Raji (cell line): ENCODE data around the gene SRF.

ENCODE experiments used
- POLR2A ChIP-seq: IDR thresholded peaks from 2 replicates; pipeline ENCODE4 v1.6.1; 2011; ENCODE audit warnings: low read depth, low read length, control low read depth; ENCODE audit not compliant: insufficient read depth

SRF gene

DNA sequence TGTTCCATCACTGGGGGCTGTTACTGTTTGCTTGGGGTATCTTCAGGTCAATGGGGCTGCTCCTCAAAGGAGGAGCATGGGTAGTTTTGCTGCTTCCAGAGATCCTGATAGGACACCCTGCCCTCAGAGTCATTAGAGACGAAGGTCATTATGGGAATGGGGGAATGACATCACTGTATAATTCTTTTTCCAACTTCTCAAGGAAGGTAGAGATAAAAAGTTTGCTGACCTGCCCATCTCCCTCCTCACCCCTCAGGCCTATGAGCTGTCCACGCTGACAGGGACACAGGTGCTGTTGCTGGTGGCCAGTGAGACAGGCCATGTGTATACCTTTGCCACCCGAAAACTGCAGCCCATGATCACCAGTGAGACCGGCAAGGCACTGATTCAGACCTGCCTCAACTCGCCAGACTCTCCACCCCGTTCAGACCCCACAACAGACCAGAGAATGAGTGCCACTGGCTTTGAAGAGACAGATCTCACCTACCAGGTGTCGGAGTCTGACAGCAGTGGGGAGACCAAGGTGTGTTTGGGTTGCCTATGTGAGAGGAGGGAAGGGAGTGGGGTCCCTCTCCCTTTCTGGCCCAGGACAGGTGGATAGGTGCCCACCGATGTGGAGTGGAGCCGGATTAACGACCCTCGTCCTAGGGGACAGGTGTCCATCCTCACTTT is 2.7 kb downstream of the SRF start:
- TF ChIP-seq POLR2A, result no peak

DNA sequence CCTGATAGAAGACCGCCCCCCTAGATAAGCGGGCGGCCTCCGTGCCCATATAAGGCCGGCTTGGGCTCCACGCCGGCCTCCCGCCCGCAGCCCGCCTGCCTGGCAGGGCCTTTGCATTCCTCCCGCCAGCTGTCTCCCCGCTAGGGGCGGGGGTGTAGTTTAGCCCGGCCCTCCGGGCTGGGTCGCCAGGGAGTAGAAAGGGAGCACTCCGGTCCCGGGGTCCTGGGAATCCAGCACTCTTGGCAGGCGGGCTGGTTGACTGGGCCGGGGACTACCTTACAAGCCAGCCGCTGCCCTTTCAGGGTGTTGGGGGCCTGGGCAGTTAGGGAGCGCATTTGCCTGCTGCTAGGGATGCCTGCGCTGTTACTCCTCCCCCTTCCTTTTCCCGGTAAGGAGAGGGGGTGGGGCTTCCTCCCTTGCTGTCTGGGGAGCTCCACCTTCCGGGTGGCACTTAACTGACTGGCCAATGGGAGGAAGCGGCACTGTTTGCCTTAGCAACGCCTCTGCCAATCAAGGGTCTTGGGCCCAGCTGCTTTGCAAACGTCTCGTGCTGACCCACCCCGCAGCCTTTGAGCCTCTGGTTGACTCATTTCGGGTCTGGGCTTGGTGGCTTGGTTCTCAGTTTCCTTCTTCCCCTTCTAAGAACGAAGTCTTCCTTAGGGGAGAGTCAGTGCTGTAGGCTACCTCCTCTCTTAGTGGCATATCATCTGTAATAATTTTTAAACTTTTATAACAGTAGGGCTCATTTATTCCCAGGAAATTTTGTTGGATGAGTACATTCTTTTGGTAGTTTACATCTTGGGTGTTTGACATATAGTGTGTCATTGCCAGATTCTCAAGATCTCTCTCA is 3.4 kb downstream of the SRF start:
- peak; percentile 35; the same call in 1 of the 2 replicates for TF ChIP-seq POLR2A

DNA sequence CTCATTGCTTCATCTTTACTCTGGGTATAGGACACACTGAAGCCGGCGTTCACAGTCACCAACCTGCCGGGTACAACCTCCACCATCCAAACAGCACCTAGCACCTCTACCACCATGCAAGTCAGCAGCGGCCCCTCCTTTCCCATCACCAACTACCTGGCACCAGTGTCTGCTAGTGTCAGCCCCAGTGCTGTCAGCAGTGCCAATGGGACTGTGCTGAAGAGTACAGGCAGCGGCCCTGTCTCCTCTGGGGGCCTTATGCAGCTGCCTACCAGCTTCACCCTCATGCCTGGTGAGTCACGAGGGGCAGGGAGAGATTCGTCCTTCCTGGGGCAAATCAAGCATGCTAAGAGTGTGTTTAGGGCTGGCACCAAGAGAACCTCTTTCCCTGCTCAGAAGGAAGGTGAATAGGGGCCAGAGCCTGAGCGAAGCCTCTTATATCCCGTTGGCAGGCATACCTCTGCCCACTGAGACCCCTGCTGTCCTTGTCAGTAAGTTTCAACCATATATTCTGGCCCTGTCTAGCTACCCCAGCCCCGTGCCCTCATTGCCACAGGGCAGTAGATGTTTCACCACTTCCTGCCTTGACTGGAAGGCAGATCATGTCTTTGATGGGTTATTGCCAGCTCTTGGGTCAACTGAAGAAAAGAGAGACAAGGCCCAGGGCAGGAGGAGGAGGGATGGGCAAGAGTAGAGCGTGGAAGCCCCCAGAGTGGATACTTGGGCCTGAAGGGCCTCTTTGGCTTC is 4.8 kb downstream of the SRF start:
- no peak for TF ChIP-seq POLR2A

DNA sequence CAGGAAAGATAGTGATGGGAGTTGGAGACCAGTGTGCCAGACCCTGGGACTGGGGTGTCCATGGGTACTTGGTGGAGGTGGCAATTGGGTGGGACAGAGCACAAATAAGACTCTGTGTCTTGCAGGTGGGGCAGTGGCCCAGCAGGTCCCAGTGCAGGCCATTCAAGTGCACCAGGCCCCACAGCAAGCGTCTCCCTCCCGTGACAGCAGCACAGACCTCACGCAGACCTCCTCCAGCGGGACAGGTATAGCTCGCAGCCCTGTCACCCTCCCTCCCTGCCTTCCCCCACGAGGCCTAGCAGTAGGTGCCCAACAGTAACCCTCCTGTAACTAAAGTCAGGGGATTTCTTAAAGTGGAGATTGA is 5.3 kb downstream of the SRF start:
- TF ChIP-seq POLR2A, result no peak

DNA sequence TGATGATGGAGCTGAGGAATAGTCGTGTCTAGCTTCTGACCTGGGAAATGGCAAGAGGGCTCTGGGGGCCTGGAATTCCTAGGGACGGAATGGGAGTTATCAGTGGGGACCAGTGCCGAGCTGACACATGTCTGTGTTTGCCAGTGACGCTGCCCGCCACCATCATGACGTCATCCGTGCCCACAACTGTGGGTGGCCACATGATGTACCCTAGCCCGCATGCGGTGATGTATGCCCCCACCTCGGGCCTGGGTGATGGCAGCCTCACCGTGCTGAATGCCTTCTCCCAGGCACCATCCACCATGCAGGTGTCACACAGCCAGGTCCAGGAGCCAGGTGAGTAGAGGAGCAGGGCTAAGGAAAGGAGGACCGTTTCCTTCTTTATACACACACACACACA is 7.1 kb downstream of the SRF start:
- no peak for TF ChIP-seq POLR2A

DNA sequence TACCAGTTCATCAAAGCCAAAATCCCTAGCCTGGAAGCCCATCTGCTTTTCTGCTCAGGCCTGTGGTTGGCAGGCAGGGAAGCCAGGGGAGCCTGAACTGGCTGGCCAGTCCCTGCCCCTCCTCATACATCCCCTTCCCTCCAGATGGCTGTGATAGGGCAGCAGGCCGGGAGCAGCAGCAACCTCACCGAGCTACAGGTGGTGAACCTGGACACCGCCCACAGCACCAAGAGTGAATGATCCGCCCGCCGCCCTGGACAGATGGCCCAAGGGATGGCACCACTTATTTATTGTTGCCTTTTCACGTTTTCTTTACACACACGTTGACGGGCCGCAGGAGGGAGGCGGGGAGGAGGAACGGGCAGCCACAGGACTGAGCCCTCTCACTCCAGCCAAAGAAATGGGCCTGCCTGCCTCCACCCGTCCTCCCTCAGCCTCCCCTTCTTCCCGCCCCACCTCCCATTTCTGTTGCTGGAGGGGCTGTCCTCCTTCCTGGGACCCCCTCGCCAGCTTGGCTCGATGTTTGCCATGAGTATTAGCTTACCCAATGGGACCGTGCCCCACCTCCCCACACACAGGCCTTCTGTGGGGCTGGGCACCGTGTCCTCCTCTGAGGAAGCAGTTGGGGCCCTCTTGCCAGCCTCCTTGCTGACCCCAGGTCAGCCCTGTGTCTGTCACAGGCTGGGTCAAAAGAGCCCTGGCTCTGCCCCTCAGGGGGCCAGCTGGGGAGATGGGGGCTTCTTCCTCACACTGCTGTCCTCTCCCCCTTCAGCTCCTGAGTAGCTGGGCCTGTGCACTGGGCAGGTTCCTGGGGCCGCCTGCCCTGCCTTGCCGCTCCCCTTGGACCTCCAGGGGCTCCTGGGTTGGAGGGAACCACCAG is 8.1 kb downstream of the SRF start:
- TF ChIP-seq POLR2A, result no peak

DNA sequence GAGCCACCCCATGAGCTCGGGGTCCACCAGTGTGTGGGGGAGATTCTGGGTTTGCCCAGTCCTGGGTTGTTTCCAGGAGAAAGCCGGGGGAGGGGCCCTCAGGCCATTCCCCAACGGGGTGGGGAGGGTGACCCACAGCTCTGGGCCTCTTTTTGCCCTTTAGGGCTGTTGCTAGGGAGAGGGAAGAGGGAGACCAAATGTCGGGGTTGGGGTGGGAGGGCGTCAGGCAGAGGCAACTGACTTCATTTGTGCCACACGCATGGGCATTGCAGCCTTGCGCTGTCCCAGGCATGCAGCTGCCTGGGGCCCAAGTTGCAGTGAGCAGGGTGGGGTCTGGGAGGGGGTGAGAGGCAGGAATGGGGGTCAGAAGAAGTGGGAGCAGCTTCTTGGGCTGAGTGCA is 9.0 kb downstream of the SRF start:
- TF ChIP-seq POLR2A, result no peak

DNA sequence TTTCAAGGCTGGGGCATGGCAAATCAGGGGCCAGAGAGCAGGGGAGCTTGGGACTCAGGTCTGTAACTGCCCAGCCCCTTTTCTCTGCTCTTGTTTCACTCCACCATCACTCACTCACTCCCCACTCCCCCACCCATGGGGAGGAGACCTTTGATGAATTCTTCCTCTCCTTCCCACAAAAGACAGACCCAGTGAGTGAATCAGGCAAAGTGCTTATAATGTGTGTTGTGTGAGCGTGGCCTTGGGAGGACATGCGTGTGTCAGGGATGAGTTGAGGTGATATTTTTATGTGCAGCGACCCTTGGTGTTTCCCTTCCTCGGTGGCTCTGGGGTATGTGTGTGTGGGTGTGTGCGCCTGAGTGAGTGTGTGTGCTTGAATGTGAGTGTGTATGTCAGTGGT is 9.9 kb downstream of the SRF start:
- no peak for TF ChIP-seq POLR2A

DNA sequence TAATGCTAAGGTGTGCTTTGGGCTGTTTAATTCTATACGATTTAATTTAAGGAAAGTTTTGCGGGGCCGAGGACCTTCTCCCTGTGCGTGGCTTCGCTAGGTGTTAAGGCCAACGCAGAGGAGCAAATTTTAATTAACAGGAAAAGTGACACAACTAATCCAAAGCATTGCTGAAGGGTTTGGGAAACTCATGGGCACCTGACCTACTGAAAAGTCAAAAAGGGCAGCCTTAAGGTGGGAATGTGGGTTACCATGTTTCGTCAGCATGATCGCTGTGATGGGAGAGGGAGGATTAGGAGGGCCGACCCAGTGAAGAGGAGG is 10.5 kb downstream of the SRF start:
- no peak for TF ChIP-seq POLR2A

DNA sequence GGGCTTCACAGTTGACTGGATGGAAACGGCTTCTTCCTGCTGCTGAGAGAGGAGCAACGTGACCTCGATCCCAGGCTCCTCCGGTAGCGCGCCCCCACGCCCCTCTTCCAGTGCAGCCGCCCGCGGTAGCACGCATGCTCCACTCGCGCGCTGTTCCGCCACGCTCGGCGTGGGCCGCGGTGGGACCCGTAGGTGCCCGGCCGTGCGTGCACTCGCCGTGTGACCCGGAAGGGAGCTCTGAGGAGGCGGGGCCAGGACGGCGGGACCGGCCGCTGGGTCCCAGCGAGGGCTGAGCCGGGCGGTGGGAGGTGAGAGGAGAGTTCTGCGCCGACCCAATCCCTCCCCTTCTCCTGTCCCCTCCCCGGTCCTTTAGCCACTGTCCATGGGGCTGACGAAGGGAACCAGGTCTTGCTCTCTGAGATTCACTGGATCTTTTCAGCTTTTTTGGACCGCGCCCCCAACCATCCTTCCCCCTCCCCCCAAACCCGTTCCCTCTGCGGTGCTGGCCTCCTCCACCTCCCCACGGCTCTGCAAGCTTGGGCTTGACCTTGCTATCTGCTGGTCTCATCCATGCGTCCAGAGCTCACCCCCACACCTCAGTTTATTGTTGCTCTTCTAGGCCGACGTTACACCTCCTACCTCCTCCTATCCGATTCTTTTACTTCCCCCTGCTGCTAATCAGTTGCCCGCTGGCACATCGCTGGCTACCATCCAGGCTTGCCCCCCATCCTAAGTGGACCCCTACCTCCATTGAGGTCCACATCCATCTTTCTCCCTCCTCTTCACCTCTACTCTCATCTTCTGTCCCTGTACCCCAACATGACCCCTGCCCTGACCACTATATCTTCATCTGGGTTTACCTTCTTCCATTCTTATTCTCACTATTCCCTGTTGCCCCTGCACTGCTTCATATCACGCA is 11.1 kb downstream of the SRF start, which contains the start of gene CUL9:
TSS of gene CUL9 (plus strand) at position 255 of the 919 bp plus-strand sequence. CDS start 2,115 bp downstream, outside the sequence.
- peak; percentile 91 for TF ChIP-seq POLR2A

DNA sequence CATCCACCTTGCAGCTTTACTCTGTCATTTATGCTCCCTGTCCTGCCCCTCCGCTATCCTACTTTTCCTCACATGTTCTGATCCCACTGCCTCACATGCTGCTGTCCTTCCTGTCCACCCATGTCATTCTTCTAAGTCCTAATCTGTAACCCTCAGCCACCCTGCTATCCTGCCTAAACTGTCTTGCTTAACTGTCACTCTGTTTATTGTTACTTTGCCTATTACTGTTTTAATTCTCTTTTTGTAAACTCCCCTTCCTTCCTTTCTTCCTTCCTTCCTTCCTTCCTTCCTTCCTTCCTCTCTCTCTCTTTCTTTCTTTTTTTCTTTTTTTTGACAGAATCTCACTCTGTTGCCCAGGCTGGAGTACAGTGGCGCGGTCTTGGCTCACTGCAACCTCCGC is 12.4 kb downstream of the SRF start:
- TF ChIP-seq POLR2A, result no peak

DNA sequence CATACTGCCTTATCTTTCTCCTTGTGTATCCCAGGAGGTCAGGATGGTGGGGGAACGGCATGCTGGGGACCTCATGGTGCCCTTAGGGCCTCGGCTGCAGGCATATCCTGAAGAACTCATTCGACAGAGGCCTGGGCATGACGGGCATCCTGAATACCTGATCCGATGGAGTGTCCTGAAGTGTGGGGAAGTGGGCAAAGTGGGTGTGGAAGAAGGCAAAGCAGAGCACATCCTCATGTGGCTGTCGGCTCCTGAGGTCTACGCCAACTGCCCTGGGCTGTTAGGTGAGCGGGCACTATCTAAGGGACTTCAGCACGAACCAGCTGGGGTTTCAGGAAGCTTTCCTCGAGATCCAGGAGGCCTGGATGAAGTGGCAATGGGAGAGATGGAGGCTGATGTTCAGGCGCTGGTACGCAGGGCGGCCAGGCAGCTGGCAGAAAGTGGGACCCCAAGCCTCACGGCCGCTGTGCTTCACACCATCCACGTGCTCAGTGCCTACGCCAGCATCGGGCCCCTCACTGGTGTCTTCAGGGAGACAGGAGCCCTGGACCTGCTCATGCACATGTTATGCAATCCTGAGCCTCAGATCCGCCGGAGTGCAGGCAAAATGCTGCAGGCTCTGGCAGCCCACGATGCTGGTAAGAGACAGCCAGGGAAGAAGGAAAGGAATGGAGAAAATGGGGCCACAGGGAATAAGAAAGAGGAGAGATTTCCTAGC is 13.4 kb downstream of the SRF start:
- no peak for TF ChIP-seq POLR2A

DNA sequence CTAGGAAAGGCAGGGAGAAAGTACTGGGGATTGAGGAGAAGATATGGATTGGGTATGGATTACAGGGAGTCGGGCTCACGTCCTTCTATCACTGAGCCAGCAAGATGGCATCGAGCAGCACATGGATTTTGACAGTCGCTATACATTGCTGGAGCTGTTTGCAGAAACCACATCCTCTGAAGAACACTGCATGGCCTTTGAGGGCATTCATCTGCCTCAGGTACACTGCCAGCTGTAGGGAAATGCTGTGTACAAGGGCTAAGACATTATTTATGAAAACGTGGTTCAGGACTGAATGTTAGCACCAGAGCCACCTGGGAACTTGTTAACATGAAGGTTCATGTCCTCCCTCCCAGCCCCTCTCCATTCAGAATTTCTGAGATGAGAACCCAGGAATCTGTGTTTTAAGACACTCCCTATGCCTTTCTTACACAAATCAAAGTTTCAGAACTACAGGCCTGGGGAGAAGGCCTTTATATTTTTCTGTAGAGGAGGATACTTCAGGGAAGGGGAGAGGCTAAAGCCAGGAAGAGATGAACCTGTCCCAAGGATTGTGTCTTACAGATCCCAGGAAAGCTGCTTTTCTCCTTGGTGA is 14.4 kb downstream of the SRF start:
- no peak for TF ChIP-seq POLR2A

DNA sequence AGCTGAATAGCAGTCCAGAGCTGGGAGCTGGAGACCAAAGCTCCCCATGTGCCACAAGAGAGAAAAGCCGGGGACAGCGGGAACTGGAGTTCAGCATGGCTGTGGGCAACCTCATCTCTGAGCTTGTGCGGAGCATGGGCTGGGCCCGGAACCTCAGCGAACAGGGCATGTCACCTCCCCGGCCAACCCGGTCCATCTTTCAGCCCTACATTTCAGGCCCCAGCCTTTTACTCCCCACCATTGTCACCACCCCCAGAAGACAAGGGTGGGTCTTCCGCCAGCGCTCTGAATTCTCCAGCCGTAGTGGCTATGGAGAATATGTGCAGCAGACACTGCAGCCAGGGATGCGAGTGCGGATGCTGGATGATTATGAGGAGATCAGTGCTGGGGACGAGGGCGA is 14.9 kb downstream of the SRF start:
- no peak for TF ChIP-seq POLR2A
